ENCODE measurements around the gene MTURN.
A peak's percentile ranks its signal among the peaks of the same experiment; 100 is the strongest.

The MTURN gene

GRCh38 chr7:30136117-30136731 lies 1.4 kb downstream of the MTURN start:
- DNase-seq (ENCODE audit: low spot score) = no peak

GRCh38 chr7:30136743-30137485 lies 2.1 kb downstream of the MTURN start:
- no peak for DNase-seq (ENCODE audit: low spot score)

GRCh38 chr7:30139836-30140384 lies 5.1 kb downstream of the MTURN start:
- DNase-seq (ENCODE audit: low spot score) = no peak

- peak; percentile 17 for DNase-seq (ENCODE audit: low spot score)
Observed at GRCh38 chr7:30140456-30140855, 5.7 kb downstream of the MTURN start.

- no peak for DNase-seq (ENCODE audit: low spot score)
Observed at GRCh38 chr7:30142710-30143109, 7.9 kb downstream of the MTURN start.

GRCh38 chr7:30143748-30144251 lies 9.0 kb downstream of the MTURN start:
- peak; percentile 82 for DNase-seq (ENCODE audit: low spot score)

- DNase-seq (ENCODE audit: low spot score) = peak; percentile 63
Observed at GRCh38 chr7:30144657-30145306, 10.0 kb downstream of the MTURN start.

GRCh38 chr7:30145426-30145970 lies 10.7 kb downstream of the MTURN start:
- DNase-seq (ENCODE audit: low spot score) = no peak

GRCh38 chr7:30146127-30146612 lies 11.4 kb downstream of the MTURN start:
- DNase-seq (ENCODE audit: low spot score) = peak; percentile 74

GRCh38 chr7:30147223-30147622 lies 12.4 kb downstream of the MTURN start:
- no peak for DNase-seq (ENCODE audit: low spot score)

- no peak for DNase-seq (ENCODE audit: low spot score)
Observed at GRCh38 chr7:30147785-30148184, 13.0 kb downstream of the MTURN start.

- DNase-seq (ENCODE audit: low spot score) = no peak
Observed at GRCh38 chr7:30148426-30148825, 13.6 kb downstream of the MTURN start.

GRCh38 chr7:30148951-30149459 lies 14.2 kb downstream of the MTURN start:
- no peak for DNase-seq (ENCODE audit: low spot score)

GRCh38 chr7:30149640-30150272 lies 15.0 kb downstream of the MTURN start:
- no peak for DNase-seq (ENCODE audit: low spot score)

GRCh38 chr7:30150711-30151110 lies 15.9 kb downstream of the MTURN start:
- no peak for DNase-seq (ENCODE audit: low spot score)

GRCh38 chr7:30154111-30154587 lies 19.4 kb downstream of the MTURN start:
- DNase-seq (ENCODE audit: low spot score) = peak; percentile 66

GRCh38 chr7:30155481-30155880 lies 20.7 kb downstream of the MTURN start:
- no peak for DNase-seq (ENCODE audit: low spot score)

- no peak for DNase-seq (ENCODE audit: low spot score)
Observed at GRCh38 chr7:30157204-30157603, 22.4 kb downstream of the MTURN start.

GRCh38 chr7:30159163-30159562 lies 24.4 kb downstream of the MTURN start:
- no peak for DNase-seq (ENCODE audit: low spot score)

- DNase-seq (ENCODE audit: low spot score) = peak; percentile 55
Observed at GRCh38 chr7:30159698-30160143, 24.9 kb downstream of the MTURN start.

GRCh38 chr7:30160329-30160728 lies 25.5 kb downstream of the MTURN start:
- DNase-seq (ENCODE audit: low spot score) = no peak
